Neural progenitor cell (in vitro differentiated cells): ENCODE data around the gene NBPF26. TPM values are rescaled to one million over a fixed set of nuclear protein-coding genes. Genes with fewer than 3 reads are reported as not detected.
"Not testable (repeated sequence)": the region's sequence is repeated elsewhere in the genome, so short reads cannot be mapped to it uniquely, and the experiment has no call there.

ENCODE experiments used
- DNase-seq: peaks from one replicate; pipeline ENCODE4 v3.0.0-alpha.2; 2016; ENCODE audit warnings: low spot score
- H2AFZ ChIP-seq: fragments of 200-600 bp; sonication (generic); replicated peaks from 2 replicates; pipeline ENCODE4 v1.6.1; 2016; ENCODE audit warnings: antibody characterized with exemption
- H3F3A ChIP-seq: fragments of 200-600 bp; sonication (generic); 2 replicates; pipeline ENCODE4 v1.6.1; 2016; ENCODE audit warnings: antibody characterized with exemption, low read depth
- H3K27ac ChIP-seq: fragments of 200-600 bp; sonication (generic); 2 replicates; pipeline ENCODE4 v1.5.1; 2016; ENCODE audit warnings: mild to moderate bottlenecking
- H3K27me3 ChIP-seq: fragments of 200-600 bp; sonication (generic); 2 replicates; pipeline ENCODE4 v1.6.1; 2016; ENCODE audit warnings: mild to moderate bottlenecking, moderate library complexity
- H3K36me3 ChIP-seq: fragments of 200-600 bp; sonication (generic); 2 replicates; pipeline ENCODE4 v1.5.1; 2016
- H3K4me1 ChIP-seq: fragments of 200-600 bp; sonication (generic); 2 replicates; pipeline ENCODE4 v1.6.1; 2016; ENCODE audit warnings: mixed run types
- H3K4me2 ChIP-seq: fragments of 200-600 bp; sonication (generic); 2 replicates; pipeline ENCODE4 v1.6.1; 2016
- H3K4me3 ChIP-seq: fragments of 200-600 bp; sonication (generic); 2 replicates; pipeline ENCODE4 v1.5.1; 2016
- H3K79me2 ChIP-seq: fragments of 200-600 bp; sonication (generic); 2 replicates; pipeline ENCODE4 v1.6.1; 2016; ENCODE audit warnings: low read depth
- H3K9ac ChIP-seq: fragments of 200-600 bp; sonication (generic); 2 replicates; pipeline ENCODE4 v1.6.1; 2016
- H3K9me3 ChIP-seq: fragments of 200-600 bp; sonication (generic); 2 replicates; pipeline ENCODE4 v1.5.1; 2016; ENCODE audit warnings: low read depth
- H4K20me1 ChIP-seq: fragments of 200-600 bp; sonication (generic); 2 replicates; pipeline ENCODE4 v1.6.1; 2016; ENCODE audit warnings: low read depth
- H3K27ac Mint-ChIP-seq: 3 replicates; pipeline ENCODE4 v1.8.0; 2021; ENCODE audit warnings: mixed read lengths
- H3K27me3 Mint-ChIP-seq: 2 replicates; pipeline ENCODE4 v1.8.0; 2022; ENCODE audit warnings: low read depth, mild to moderate bottlenecking, inconsistent platforms, moderate library complexity, mixed read lengths; ENCODE audit not compliant: insufficient read depth
- H3K36me3 Mint-ChIP-seq: 3 replicates; pipeline ENCODE4 v1.8.0; 2021; ENCODE audit warnings: mixed read lengths
- H3K4me1 Mint-ChIP-seq: 3 replicates; pipeline ENCODE4 v1.8.0; 2021; ENCODE audit warnings: mixed read lengths
- H3K4me3 Mint-ChIP-seq: 3 replicates; pipeline ENCODE4 v1.8.0; 2021; ENCODE audit warnings: mild to moderate bottlenecking, moderate library complexity, mixed read lengths
- H3K9me3 Mint-ChIP-seq: 3 replicates; pipeline ENCODE4 v1.8.0; 2020; ENCODE audit warnings: mixed read lengths
- small RNA-seq: library from RNA; depleted of rRNA; stranded (forward); fragments of <200 nt; gene quantifications from one replicate; pipeline ENCODE3, GENCODE V24; 2015
- total RNA-seq: library from RNA; depleted of rRNA; stranded (reverse); fragments of >200 nt; gene quantifications from 2 replicates; pipeline ENCODE4 v1.2.3, GENCODE V29; 2015; ENCODE audit warnings: low replicate concordance

The NBPF26 gene
- total RNA-seq, 1 donor from 2014 or later: 14.5 TPM

DNA sequence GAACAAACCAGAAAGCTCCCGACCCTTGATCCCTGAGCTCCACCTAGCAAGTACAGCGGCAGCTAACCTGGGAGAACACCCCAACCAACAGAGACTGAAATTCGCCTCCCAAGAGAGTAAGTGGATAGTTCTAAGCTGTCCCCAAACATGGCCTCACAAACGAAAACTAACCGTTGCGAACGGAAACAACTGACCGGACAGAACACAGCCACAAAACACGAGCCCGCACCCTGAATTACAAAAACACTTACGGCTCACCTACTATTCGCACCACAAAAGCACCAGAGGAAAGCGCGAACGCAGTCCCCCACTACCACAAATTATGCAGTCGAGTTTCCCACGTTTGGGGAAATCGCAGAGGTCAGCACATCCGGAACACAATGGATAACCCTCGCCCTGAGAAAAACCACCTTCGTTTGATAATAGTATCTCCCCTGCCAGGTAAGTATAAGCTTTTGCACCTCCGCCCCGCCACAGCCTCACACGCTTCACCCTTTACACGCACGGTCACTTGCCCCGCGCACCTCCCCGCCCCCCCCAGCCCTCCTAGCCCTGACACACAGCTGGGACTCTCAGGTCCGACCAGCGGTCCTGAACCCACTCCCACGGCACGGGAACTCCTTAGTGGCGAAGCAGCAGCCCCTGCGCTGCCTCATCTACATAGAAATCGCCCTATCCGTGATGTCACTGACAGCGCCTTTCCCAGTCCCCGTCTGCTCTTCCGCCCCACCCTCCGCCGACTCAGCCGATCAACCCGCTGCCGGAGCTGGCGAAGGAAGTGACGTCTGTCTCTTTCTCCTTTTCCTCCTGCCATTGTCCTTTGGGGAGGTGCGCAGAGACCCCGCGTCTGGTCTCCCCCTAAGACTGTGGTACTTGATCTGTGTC is 127.0 kb downstream of the NBPF26 start:
- H3K36me3 Mint-ChIP-seq, H3K4me1 ChIP-seq, H4K20me1 ChIP-seq, H3K9me3 ChIP-seq, H3F3A ChIP-seq, H3K27me3 Mint-ChIP-seq, H3K36me3 ChIP-seq, H2AFZ ChIP-seq, H3K27me3 ChIP-seq, H3K9me3 Mint-ChIP-seq, H3K79me2 ChIP-seq: not testable (repeated sequence)
- Histone ChIP-seq H3K4me3 (peak overlapping the region; percentile 37), H3K27ac (peak overlapping the region; percentile 93), H3K9ac (peak overlapping the region; percentile 68), H3K4me2 (peak overlapping the region; percentile 67)
- H3K27ac Mint-ChIP-seq: peak overlapping the region; percentile 99
- H3K4me1 Mint-ChIP-seq: peaks cover 11% of the 10 kb centered on the region
- H3K4me3 Mint-ChIP-seq: peak overlapping the region; percentile 83
- DNase-seq: peak; percentile 90

DNA sequence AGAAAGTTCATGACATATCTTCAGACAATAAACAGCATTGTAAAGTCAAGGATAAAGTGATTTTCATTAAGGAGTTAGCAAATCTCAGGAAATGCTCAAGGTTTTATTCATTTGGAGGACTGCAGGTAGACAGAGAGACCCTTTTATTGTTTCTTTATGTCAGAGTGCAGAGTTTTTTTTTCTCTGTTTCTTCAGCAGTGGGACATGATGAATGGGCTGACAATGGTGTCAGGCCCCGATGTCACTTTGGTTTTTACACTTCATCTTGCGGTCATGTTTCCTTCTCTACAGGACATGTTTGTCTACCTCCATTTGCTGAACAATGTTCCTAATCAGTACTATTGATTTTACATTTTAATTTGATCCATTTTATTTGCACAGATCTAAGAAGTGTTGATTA is 134.4 kb downstream of the NBPF26 start:
- H3K27me3 ChIP-seq, H3K36me3 Mint-ChIP-seq: not testable (repeated sequence)

DNA sequence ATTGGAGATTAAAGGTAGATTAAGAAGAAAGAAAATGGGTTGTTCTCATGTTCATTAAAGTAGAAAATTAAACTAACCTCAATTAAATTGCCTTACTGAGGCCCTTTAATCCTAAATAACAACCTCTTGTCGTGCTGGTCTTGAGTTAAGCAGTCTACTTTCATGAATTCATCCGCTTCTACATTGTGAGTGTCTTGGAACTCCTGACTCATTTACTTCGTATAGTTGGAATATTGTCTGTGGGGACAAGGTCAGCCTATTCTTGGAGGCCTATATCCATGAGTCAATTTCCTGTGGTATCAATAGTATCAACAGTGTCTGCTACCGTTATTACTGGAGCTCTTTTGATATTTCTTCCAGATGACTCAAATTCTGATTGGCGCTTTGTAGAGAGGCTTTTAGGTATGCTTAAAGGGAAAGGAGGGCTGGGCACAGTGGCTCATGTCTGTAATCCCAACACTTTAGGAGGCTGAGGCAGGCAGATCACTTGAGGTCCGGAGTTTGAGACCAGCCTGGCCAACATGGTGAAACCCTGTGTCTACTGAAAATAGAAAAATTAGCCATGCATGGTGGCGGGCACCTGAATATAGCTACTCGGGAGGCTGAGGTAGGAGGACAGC is 136.0 kb downstream of the NBPF26 start:
- H3K9me3 ChIP-seq, H3K9me3 Mint-ChIP-seq, H3K4me2 ChIP-seq, H3K27me3 Mint-ChIP-seq, DNase-seq, H3F3A ChIP-seq, H3K79me2 ChIP-seq, H3K9ac ChIP-seq, H3K4me3 ChIP-seq, H2AFZ ChIP-seq, H4K20me1 ChIP-seq, H3K27ac Mint-ChIP-seq, H3K36me3 Mint-ChIP-seq, H3K4me3 Mint-ChIP-seq, H3K27me3 ChIP-seq, H3K27ac ChIP-seq, H3K4me1 Mint-ChIP-seq, H3K36me3 ChIP-seq, H3K4me1 ChIP-seq: not testable (repeated sequence)

More for the DNA sequence above, 134.4 kb downstream of the NBPF26 start:
- H4K20me1 ChIP-seq, H3K79me2 ChIP-seq, H3K9me3 ChIP-seq, H3K27ac Mint-ChIP-seq, H3K9me3 Mint-ChIP-seq, DNase-seq, H3K4me3 ChIP-seq, H3K4me2 ChIP-seq, H3F3A ChIP-seq, H3K27me3 Mint-ChIP-seq, H3K9ac ChIP-seq, H2AFZ ChIP-seq, H3K4me1 ChIP-seq, H3K27ac ChIP-seq, H3K4me3 Mint-ChIP-seq, H3K4me1 Mint-ChIP-seq, H3K36me3 ChIP-seq: not testable (repeated sequence)

DNA sequence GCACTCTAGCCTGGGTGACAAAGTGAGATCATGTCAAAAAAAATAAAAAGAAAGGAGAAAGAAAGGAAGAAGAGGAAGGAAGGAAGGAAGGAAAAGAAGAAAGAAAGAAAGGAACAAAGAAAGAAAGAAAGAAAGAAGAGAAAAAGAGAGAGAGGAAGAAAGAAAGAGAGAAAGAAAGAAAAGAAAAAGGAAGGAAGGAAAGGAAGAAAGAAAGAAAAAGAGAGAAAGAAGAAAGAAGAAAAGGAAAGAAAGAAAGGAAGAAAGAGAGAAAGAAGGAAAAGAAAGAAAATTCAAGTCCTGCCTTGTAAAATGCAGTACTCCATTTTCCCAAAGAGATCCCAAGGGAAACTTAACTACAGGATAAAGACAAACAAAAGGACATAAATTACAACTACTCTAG is 154.5 kb downstream of the NBPF26 start:
- not testable (repeated sequence) for H3K36me3 Mint-ChIP-seq, H3K79me2 ChIP-seq, H3K27me3 Mint-ChIP-seq, H3K4me1 Mint-ChIP-seq, H3K4me2 ChIP-seq, H3K9me3 Mint-ChIP-seq, H3K4me3 ChIP-seq, H3K27ac ChIP-seq, H2AFZ ChIP-seq, H4K20me1 ChIP-seq, H3K27ac Mint-ChIP-seq, H3K27me3 ChIP-seq, H3K4me1 ChIP-seq, H3F3A ChIP-seq, DNase-seq, H3K9ac ChIP-seq, H3K36me3 ChIP-seq, H3K4me3 Mint-ChIP-seq, H3K9me3 ChIP-seq

DNA sequence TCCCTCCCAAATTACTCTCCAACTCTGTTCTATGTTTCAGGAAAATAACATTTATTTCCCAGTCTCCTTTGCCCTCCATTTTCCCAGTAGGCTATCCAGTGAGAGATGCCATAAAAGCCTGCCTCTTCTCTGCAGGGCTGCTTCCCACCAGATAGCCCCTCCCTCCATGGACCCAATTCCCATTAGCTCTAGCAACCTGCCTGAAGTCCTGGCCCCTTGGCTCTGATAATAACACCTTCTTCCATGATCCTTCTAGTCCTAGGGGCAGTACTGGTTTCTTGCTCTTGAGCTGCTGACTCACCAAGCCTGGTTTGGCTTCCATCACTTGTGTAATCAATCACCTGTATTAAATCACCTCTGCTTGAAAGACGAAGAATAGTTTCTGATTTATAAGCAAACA is 156.3 kb downstream of the NBPF26 start:
- not testable (repeated sequence) for H3K9ac ChIP-seq

GRCh38 chr1:120881934-120882333 is 158.2 kb downstream of the NBPF26 start:
- DNase-seq, H3K4me3 Mint-ChIP-seq, H3K4me1 ChIP-seq, H3K4me3 ChIP-seq, H4K20me1 ChIP-seq, H3K36me3 ChIP-seq, H3K9me3 Mint-ChIP-seq, H3K9ac ChIP-seq, H3K9me3 ChIP-seq, H3K36me3 Mint-ChIP-seq, H3K27me3 Mint-ChIP-seq, H3K4me1 Mint-ChIP-seq, H3K79me2 ChIP-seq, H3K27ac ChIP-seq, H3F3A ChIP-seq, H3K27ac Mint-ChIP-seq, H2AFZ ChIP-seq, H3K4me2 ChIP-seq, H3K27me3 ChIP-seq: not testable (repeated sequence)

More for the DNA sequence above, 156.3 kb downstream of the NBPF26 start:
- H3K79me2 ChIP-seq, H3K4me3 ChIP-seq, H3K4me3 Mint-ChIP-seq, H3K27ac ChIP-seq, H3K27ac Mint-ChIP-seq, H3K9me3 ChIP-seq, H3F3A ChIP-seq, H3K36me3 Mint-ChIP-seq, H2AFZ ChIP-seq, H3K27me3 Mint-ChIP-seq, H3K4me2 ChIP-seq, H3K4me1 ChIP-seq, H3K27me3 ChIP-seq, H4K20me1 ChIP-seq, H3K36me3 ChIP-seq, H3K9me3 Mint-ChIP-seq, H3K4me1 Mint-ChIP-seq: not testable (repeated sequence)
- DNase-seq: peak; percentile 1

Small RNA genes within 50 kb of the gene (small RNA-seq; reads per million reads assigned to genes)
- gene RNVU1-19: 35.8 reads per million, percentile 97 among the genes with 10 or more reads in this experiment

Other genes with a start within 250 kb of the NBPF26 start
- not detected in 2 replicates for gene PPIAL4A, start 165.8 kb downstream of the NBPF26 start, total RNA-seq